Endothelial cell of umbilical vein (primary cell): Measurements from ENCODE around the gene LBHD2. TPM values are rescaled to one million over a fixed set of nuclear protein-coding genes. Genes with fewer than 3 reads are reported as not detected.

Experiments used
- BruUV-seq: library from RNA; stranded (reverse); fragments of 400-500 nt; replicated peaks from 2 replicates; lab custom pipeline; 2021; lab: Mats Ljungman, UMichigan
- CTCF ChIA-PET: fragments of 300-600, 350-600 bp; sonication (Branson Sonifier 250); formaldehyde crosslinking; loops from one replicate; lab custom pipeline; 2021; ENCODE audit warnings: antibody characterized with exemption, inconsistent platforms; lab: Charles Lee
- POLR2A ChIA-PET: fragments of 300-600, 350-600 bp; sonication (Branson Sonifier 250); formaldehyde crosslinking; loops from one replicate; lab custom pipeline; 2021; ENCODE audit warnings: antibody characterized with exemption, inconsistent platforms; lab: Charles Lee
- DNase-seq: peaks from one replicate; pipeline ENCODE4 v3.0.0-alpha.2; 2011; ENCODE audit warnings: low read depth, low spot score
- FAIRE-seq: peaks from 2 replicates; lab custom pipeline; 2011; peaks lifted over from hg19 to GRCh38; lab: Jason Lieb, UNC
- H2AFZ ChIP-seq: 2 replicates; pipeline ENCODE4 v1.6.0; 2012; ENCODE audit warnings: low read depth, low read length, control low read depth, inconsistent platforms
- H3K27ac ChIP-seq: 2 replicates; pipeline ENCODE4 v1.5.1; 2011; ENCODE audit warnings: low read depth, mild to moderate bottlenecking, control low read depth, low read length, moderate library complexity; ENCODE audit not compliant: insufficient read depth
- H3K27me3 ChIP-seq, 2 experiments: 2 replicates each; pipeline versions ENCODE4 v1.6.0 to v1.6.1; 2011; ENCODE audit warnings: low read length in 2 of 2, mixed read lengths in 1 of 2; ENCODE audit not compliant: control insufficient read depth in 2 of 2, insufficient read depth in 2 of 2
- H3K36me3 ChIP-seq, 2 experiments: 2 replicates in 1 of 2; 3 replicates in 1 of 2; pipeline ENCODE4 v1.5.1; 2011; ENCODE audit warnings: low read length in 2 of 2, mild to moderate bottlenecking in 1 of 2, moderate library complexity in 1 of 2; ENCODE audit not compliant: control insufficient read depth in 2 of 2, insufficient read depth in 2 of 2; ENCODE audit errors: extremely low read depth in 1 of 2
- H3K4me1 ChIP-seq: 3 replicates; pipeline ENCODE4 v1.5.1; 2011; ENCODE audit warnings: mild to moderate bottlenecking, low read length; ENCODE audit not compliant: control insufficient read depth, insufficient read depth; ENCODE audit errors: extremely low read depth
- H3K4me2 ChIP-seq: 2 replicates; pipeline ENCODE4 v1.6.1; 2011; ENCODE audit warnings: low read length, control low read depth, mixed read lengths; ENCODE audit not compliant: insufficient read depth
- H3K4me3 ChIP-seq, 3 experiments: fragments of 200-600 bp in 1 of 3; sonication (generic), shearing (Covaris generic) in 1 of 3; replicated peaks in 1 of 3; 2 replicates each; pipeline ENCODE4 v1.5.1; 2011 to 2016; ENCODE audit warnings: control low read depth in 3 of 3, low read length in 3 of 3, mild to moderate bottlenecking in 2 of 3, inconsistent platforms in 1 of 3, low read depth in 1 of 3, moderate library complexity in 1 of 3; ENCODE audit not compliant: insufficient read depth in 1 of 3
- H3K79me2 ChIP-seq: 2 replicates; pipeline ENCODE4 v1.6.0; 2012; ENCODE audit warnings: low read length, inconsistent platforms; ENCODE audit not compliant: control insufficient read depth, insufficient read depth
- H3K9ac ChIP-seq: replicated peaks from 2 replicates; pipeline ENCODE3; 2011; ENCODE audit warnings: low read length, control low read depth; ENCODE audit not compliant: insufficient read depth; ENCODE audit errors: extremely low read depth
- H3K9me1 ChIP-seq: replicated peaks from 3 replicates; pipeline ENCODE4 v1.6.0; 2011; ENCODE audit warnings: mild to moderate bottlenecking, low read length; ENCODE audit not compliant: control insufficient read depth, insufficient read depth; ENCODE audit errors: extremely low read depth
- H3K9me3 ChIP-seq: replicated peaks from 2 replicates; pipeline ENCODE4 v1.5.1; 2012; ENCODE audit warnings: low read length, inconsistent platforms; ENCODE audit not compliant: control insufficient read depth, insufficient read depth
- H4K20me1 ChIP-seq: replicated peaks from 2 replicates; pipeline ENCODE3; 2011; ENCODE audit warnings: mild to moderate bottlenecking, low read length; ENCODE audit not compliant: control insufficient read depth, insufficient read depth; ENCODE audit errors: extremely low read depth
- EZH2 ChIP-seq: IDR thresholded peaks from 2 replicates; pipeline ENCODE4 v1.6.1; 2012; ENCODE audit warnings: borderline replicate concordance, low read depth, mild to moderate bottlenecking, moderate library complexity, low read length, inconsistent platforms; ENCODE audit not compliant: severe bottlenecking
- FOS ChIP-seq: IDR thresholded peaks from 2 replicates; pipeline ENCODE4 v1.6.1; 2011; ENCODE audit warnings: mild to moderate bottlenecking, low read length, moderate library complexity, borderline replicate concordance; ENCODE audit not compliant: insufficient read depth
- GATA2 ChIP-seq: IDR thresholded peaks from 2 replicates; pipeline ENCODE4 v1.7.0; 2011; ENCODE audit warnings: low read depth, mild to moderate bottlenecking, moderate library complexity, mixed read lengths, low read length; ENCODE audit not compliant: insufficient read length, insufficient read depth
- JUN ChIP-seq: IDR thresholded peaks from 2 replicates; pipeline ENCODE4 v1.6.1; 2011; ENCODE audit warnings: borderline replicate concordance, low read depth; ENCODE audit not compliant: insufficient read length, insufficient read depth
- MYC ChIP-seq: IDR thresholded peaks from one replicate; pipeline ENCODE4 v1.6.1; 2011; ENCODE audit warnings: mild to moderate bottlenecking, low read depth, low read length
- POLR2A ChIP-seq: IDR thresholded peaks from 2 replicates; pipeline ENCODE4 v1.6.1; 2012; ENCODE audit warnings: low read depth, mild to moderate bottlenecking, control low read depth, low read length
- POLR2AphosphoS5 ChIP-seq: IDR thresholded peaks from 2 replicates; pipeline ENCODE4 v1.6.1; 2012; ENCODE audit warnings: low read depth, mild to moderate bottlenecking, control low read depth, low read length, moderate library complexity; ENCODE audit not compliant: insufficient read depth
- dilution Hi-C: fragments of 300-500 bp; cut with MboI; formaldehyde crosslinking; loops from one replicate; pipeline ENCODE4 v1.15.0; 2019; ENCODE audit warnings: low sequenced_read_pairs; ENCODE audit not compliant: extremely low pct_ligation_motif_present
- intact Hi-C: fragments of 100-400 bp; cut with micrococcal nuclease; formaldehyde crosslinking; loops from one replicate; pipeline ENCODE4 v1.10.0; 2022
- polyA plus RNA-seq, 4 experiments: library from polyadenylated mRNA; depleted of rRNA in 3 of 4; stranded (reverse) in 3 of 4; unstranded in 1 of 4; fragments of >200 nt; gene quantifications; 2 replicates each; pipeline versions ENCODE4 v1.2.1 to v1.2.3, GENCODE V29; 2011 to 2012; ENCODE audit warnings: missing spikeins in 1 of 4
- total RNA-seq: library from RNA; stranded (reverse); gene quantifications from 2 replicates; pipeline ENCODE4 v1.2.3, GENCODE V29; 2021
- TF ChIP-seq, protein P1 (sequence below), 2 donors: IDR thresholded peaks; 1 replicate in 1 of 2; 2 replicates in 1 of 2; pipeline ENCODE4 v1.5.1; 2011; ENCODE audit warnings: low read length in 2 of 2, mild to moderate bottlenecking in 2 of 2, moderate library complexity in 2 of 2, control low read depth in 1 of 2, inconsistent platforms in 1 of 2, low read depth in 1 of 2; ENCODE audit not compliant: insufficient read depth in 1 of 2; ENCODE audit errors: extremely low read depth in 1 of 2
- TF ChIP-seq, protein P2 (sequence below): IDR thresholded peaks from 2 replicates; pipeline ENCODE4 v1.6.1; 2011; ENCODE audit not compliant: insufficient read depth, insufficient read length

LBHD2 gene
- total and polyA plus RNA-seq, 2 donors (not counting 3 experiments of a cell fraction or from before 2014, with no cell fraction given): not detected

GRCh38 chr14:103067231-103067954 lies 16.6 kb upstream of the LBHD2 start:
- H3K4me1 ChIP-seq: peaks cover 22% of the 10 kb centered on the region
- CTCF ChIA-PET: interaction anchor here (1.0 to 2.0 kb wide), 3 partner anchors 10 to 324 kb away, joined by 3 to 7 read pairs (median 3); partner anchors contain the start of gene CDC42BPB
- dilution Hi-C loops: no loop called here
- no peak for DNase-seq
- no peaks in the 10 kb centered on the region for H3K9me3 ChIP-seq
- FAIRE-seq: peak; percentile 74
- peak overlapping the region; percentile 40 for H3K27ac ChIP-seq
- H3K4me3 ChIP-seq: no peak overlapping the region
- H3K27me3 ChIP-seq: no peaks in the 10 kb centered on the region
- no peaks in the 10 kb centered on the region for H3K79me2 ChIP-seq
- H3K4me2 ChIP-seq: no peak overlapping the region
- intact Hi-C loops: no loop called here
- no TSS peak for BruUV-seq
- H3K9me1 ChIP-seq: no peaks in the 10 kb centered on the region
- H3K9ac ChIP-seq: no peak overlapping the region
- H3K36me3 ChIP-seq: no peaks in the 10 kb centered on the region
- TF ChIP-seq POLR2AphosphoS5 (no peak), GATA2 (peak; percentile 9)
- POLR2A ChIA-PET: interaction anchor here (0.6 kb wide), 1 partner anchor 17 kb away, joined by 3 read pairs; no protein-coding TSS in a partner anchor
- H2AFZ ChIP-seq: no peak overlapping the region
- H4K20me1 ChIP-seq: no peaks in the 10 kb centered on the region

GRCh38 chr14:103068351-103069073 lies 15.5 kb upstream of the LBHD2 start:
- no peak overlapping the region for H3K27ac ChIP-seq
- no peaks in the 10 kb centered on the region for H4K20me1 ChIP-seq
- TF ChIP-seq MYC (no peak), POLR2AphosphoS5 (no peak), GATA2 (no peak), JUN (no peak), POLR2A (no peak), FOS (no peak), EZH2 (no peak)
- TF ChIP-seq, protein P1, sequence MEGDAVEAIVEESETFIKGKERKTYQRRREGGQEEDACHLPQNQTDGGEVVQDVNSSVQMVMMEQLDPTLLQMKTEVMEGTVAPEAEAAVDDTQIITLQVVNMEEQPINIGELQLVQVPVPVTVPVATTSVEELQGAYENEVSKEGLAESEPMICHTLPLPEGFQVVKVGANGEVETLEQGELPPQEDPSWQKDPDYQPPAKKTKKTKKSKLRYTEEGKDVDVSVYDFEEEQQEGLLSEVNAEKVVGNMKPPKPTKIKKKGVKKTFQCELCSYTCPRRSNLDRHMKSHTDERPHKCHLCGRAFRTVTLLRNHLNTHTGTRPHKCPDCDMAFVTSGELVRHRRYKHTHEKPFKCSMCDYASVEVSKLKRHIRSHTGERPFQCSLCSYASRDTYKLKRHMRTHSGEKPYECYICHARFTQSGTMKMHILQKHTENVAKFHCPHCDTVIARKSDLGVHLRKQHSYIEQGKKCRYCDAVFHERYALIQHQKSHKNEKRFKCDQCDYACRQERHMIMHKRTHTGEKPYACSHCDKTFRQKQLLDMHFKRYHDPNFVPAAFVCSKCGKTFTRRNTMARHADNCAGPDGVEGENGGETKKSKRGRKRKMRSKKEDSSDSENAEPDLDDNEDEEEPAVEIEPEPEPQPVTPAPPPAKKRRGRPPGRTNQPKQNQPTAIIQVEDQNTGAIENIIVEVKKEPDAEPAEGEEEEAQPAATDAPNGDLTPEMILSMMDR (IDR thresholded peaks at IDR 0.05; ENCODE audit: extremely low read depth in 1 of 2, insufficient read depth in 1 of 2, low read depth in 1 of 2, low read length in 2 of 2): no peak
- TF ChIP-seq, protein P2, sequence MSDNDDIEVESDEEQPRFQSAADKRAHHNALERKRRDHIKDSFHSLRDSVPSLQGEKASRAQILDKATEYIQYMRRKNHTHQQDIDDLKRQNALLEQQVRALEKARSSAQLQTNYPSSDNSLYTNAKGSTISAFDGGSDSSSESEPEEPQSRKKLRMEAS: no peak
- no peaks in the 10 kb centered on the region for H3K27me3 ChIP-seq
- intact Hi-C loops: no loop called here
- H3K79me2 ChIP-seq: no peaks in the 10 kb centered on the region
- H3K36me3 ChIP-seq: no peaks in the 10 kb centered on the region
- peaks cover 22% of the 10 kb centered on the region for H3K4me1 ChIP-seq
- H2AFZ ChIP-seq: no peak overlapping the region
- no peak overlapping the region for H3K4me3 ChIP-seq
- dilution Hi-C loops: no loop called here
- POLR2A ChIA-PET: no interaction called here
- FAIRE-seq (no peak), DNase-seq (no peak)
- no TSS peak for BruUV-seq
- H3K9ac ChIP-seq: no peak overlapping the region
- no peaks in the 10 kb centered on the region for H3K9me1 ChIP-seq
- H3K9me3 ChIP-seq: no peaks in the 10 kb centered on the region
- CTCF ChIA-PET: interaction anchor here (1.8 to 2.0 kb wide), 2 partner anchors 11 to 323 kb away, joined by 3 to 7 read pairs; partner anchors contain the start of gene CDC42BPB
- H3K4me2 ChIP-seq: no peak overlapping the region
